Mesothelial cell of epicardium (in vitro differentiated cells): ENCODE measurements around the gene DNAJC13. TPM values are rescaled to one million over a fixed set of nuclear protein-coding genes. Genes with fewer than 3 reads are reported as not detected.
"Not testable (repeated sequence)": the region's sequence is repeated elsewhere in the genome, so short reads cannot be mapped to it uniquely, and the experiment has no call there.

Experiments used
- DNase-seq, 2 experiments: peaks; one replicate each; pipeline ENCODE4 v3.0.0; 2021; ENCODE audit warnings: low spot score in 2 of 2; ENCODE audit not compliant: unreplicated experiment in 2 of 2
- H3K27ac Mint-ChIP-seq: 2 replicates; pipeline ENCODE4 v1.8.0; 2021; ENCODE audit warnings: mixed read lengths
- H3K27me3 Mint-ChIP-seq: 2 replicates; pipeline ENCODE4 v1.8.0; 2021; ENCODE audit warnings: low read depth, mixed read lengths
- H3K36me3 Mint-ChIP-seq: 2 replicates; pipeline ENCODE4 v1.8.0; 2021; ENCODE audit warnings: mixed read lengths
- H3K4me1 Mint-ChIP-seq: 2 replicates; pipeline ENCODE4 v1.8.0; 2021; ENCODE audit warnings: mixed read lengths
- H3K4me3 Mint-ChIP-seq: 2 replicates; pipeline ENCODE4 v1.8.0; 2021; ENCODE audit warnings: mild to moderate bottlenecking, moderate library complexity, mixed read lengths
- H3K9me3 Mint-ChIP-seq: 2 replicates; pipeline ENCODE4 v1.8.0; 2021; ENCODE audit warnings: mixed read lengths
- total RNA-seq: library from RNA; stranded (reverse); gene quantifications from 3 replicates; pipeline ENCODE4 v1.2.1, GENCODE V29; 2021
- TF ChIP-seq, protein P1 (sequence below): fragments of 200-600 bp; sonication (generic); IDR thresholded peaks from one replicate; pipeline ENCODE4 v1.5.0; 2021; ENCODE audit warnings: antibody characterized with exemption; ENCODE audit not compliant: unreplicated experiment

The DNAJC13 gene, protein sequence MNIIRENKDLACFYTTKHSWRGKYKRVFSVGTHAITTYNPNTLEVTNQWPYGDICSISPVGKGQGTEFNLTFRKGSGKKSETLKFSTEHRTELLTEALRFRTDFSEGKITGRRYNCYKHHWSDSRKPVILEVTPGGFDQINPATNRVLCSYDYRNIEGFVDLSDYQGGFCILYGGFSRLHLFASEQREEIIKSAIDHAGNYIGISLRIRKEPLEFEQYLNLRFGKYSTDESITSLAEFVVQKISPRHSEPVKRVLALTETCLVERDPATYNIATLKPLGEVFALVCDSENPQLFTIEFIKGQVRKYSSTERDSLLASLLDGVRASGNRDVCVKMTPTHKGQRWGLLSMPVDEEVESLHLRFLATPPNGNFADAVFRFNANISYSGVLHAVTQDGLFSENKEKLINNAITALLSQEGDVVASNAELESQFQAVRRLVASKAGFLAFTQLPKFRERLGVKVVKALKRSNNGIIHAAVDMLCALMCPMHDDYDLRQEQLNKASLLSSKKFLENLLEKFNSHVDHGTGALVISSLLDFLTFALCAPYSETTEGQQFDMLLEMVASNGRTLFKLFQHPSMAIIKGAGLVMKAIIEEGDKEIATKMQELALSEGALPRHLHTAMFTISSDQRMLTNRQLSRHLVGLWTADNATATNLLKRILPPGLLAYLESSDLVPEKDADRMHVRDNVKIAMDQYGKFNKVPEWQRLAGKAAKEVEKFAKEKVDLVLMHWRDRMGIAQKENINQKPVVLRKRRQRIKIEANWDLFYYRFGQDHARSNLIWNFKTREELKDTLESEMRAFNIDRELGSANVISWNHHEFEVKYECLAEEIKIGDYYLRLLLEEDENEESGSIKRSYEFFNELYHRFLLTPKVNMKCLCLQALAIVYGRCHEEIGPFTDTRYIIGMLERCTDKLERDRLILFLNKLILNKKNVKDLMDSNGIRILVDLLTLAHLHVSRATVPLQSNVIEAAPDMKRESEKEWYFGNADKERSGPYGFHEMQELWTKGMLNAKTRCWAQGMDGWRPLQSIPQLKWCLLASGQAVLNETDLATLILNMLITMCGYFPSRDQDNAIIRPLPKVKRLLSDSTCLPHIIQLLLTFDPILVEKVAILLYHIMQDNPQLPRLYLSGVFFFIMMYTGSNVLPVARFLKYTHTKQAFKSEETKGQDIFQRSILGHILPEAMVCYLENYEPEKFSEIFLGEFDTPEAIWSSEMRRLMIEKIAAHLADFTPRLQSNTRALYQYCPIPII (N-terminal part only)
- 34.2 to 37.8 TPM (median 37.6 TPM) in 3 replicates for total RNA-seq

DNA sequence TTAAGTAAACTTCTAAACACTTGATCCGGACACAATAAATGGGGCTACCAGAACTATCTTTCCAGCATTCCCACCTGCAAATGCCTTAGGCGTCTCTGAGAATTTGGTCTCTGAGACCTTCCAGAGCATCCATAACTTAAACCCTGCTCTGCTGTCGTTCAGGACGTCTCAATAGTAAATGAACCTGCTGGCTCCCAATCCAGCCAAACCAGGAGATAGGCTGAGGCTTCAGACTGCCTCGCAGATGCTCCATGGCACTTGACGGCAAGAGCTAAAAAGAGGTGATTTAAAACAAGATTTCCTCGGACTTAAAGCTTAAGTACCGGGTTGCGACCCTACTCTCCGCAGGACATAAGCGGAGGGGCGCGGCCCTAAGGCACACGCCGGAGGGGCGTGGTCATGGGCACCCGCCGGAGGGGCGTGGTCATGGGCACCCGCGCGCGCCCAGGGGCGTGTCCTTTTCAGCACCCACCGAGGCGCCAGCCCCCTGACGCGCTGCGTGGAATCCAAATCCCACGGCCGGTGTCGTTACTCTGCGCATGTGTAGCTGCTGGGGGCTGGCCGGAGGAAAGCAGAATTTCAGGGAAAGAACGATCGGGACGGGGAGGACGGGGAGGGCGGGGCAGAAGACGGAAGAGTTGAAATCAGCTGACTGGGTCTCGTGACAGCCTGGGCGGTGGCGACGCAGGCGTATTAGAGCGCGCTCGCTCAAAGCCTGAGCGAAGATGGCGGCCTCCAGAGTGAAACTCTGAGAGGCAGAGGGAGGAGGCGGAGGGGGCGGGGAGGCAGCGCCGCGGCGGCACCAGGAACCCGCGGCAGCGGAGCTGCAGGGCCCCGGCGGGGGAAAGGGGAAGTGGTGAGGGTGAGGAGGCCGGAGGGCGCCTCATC, at the start of gene DNAJC13:
Gene DNAJC13, plus strand, starts transcription at position 696 of the 888 bp plus-strand sequence. CDS start 17,049 bp downstream, outside the sequence.
- H3K9me3 Mint-ChIP-seq: no peaks in the 10 kb centered on the region
- no peaks in the 10 kb centered on the region for H3K27me3 Mint-ChIP-seq
- H3K36me3 Mint-ChIP-seq: no peaks in the 10 kb centered on the region
- DNase-seq: peak; percentile 84 to 93
- peaks cover 31% of the 10 kb centered on the region for H3K4me1 Mint-ChIP-seq
- peak within 1 kb of the TSS; percentile 99 for H3K27ac Mint-ChIP-seq
- TF ChIP-seq, protein P1, sequence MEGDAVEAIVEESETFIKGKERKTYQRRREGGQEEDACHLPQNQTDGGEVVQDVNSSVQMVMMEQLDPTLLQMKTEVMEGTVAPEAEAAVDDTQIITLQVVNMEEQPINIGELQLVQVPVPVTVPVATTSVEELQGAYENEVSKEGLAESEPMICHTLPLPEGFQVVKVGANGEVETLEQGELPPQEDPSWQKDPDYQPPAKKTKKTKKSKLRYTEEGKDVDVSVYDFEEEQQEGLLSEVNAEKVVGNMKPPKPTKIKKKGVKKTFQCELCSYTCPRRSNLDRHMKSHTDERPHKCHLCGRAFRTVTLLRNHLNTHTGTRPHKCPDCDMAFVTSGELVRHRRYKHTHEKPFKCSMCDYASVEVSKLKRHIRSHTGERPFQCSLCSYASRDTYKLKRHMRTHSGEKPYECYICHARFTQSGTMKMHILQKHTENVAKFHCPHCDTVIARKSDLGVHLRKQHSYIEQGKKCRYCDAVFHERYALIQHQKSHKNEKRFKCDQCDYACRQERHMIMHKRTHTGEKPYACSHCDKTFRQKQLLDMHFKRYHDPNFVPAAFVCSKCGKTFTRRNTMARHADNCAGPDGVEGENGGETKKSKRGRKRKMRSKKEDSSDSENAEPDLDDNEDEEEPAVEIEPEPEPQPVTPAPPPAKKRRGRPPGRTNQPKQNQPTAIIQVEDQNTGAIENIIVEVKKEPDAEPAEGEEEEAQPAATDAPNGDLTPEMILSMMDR: no peak
- peak within 1 kb of the TSS; percentile 99 for H3K4me3 Mint-ChIP-seq

DNA sequence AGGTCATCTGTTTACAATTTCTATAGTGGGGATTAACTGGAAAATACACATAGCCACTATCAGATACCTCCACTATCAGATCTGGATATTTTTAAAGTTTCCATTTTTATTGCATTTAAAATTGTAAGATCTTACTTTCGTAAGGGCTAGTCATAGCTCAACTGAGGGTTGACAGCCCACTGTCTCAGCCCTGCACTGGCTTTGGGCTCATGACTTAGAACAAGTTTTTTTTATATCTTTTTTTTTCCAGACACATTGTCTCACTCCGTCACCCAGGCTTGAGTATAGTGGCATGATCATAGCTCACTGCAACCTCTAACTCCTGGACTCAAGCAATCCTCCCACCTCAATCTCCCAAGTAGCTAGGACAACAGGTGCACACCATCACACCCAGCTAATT, 48.8 kb upstream of the DNAJC13 start:
- Mint-ChIP-seq H3K4me3 (no peak overlapping the region), H3K27me3 (no peaks in the 10 kb centered on the region), H3K36me3 (peaks cover 12% of the 10 kb centered on the region), H3K4me1 (no peaks in the 10 kb centered on the region), H3K27ac (no peak overlapping the region), H3K9me3 (no peaks in the 10 kb centered on the region)
- DNase-seq: no peak
- TF ChIP-seq, protein P1: no peak

DNA sequence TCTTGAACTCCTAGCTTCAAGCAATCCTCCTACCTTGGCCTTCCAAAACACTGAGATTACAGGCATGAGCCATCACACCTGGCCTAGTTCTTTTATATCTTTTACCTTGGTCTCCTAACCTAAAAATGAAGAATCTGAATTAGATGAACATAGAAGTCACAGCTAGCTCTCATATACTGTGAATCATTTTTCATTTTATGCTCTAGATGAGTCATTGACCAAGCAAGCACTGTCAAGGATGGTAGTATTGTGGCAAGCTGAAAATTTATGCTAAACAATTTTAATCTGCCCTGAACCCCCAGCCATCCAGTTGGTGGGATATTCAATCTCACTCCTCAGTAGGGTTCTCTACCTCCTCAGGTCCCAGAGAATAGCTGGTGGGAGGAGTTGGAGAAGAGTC, 48.3 kb upstream of the DNAJC13 start:
- H3K36me3 Mint-ChIP-seq: peaks cover 12% of the 10 kb centered on the region
- no peaks in the 10 kb centered on the region for H3K27me3 Mint-ChIP-seq
- H3K9me3 Mint-ChIP-seq: no peaks in the 10 kb centered on the region
- no peak overlapping the region for H3K27ac Mint-ChIP-seq
- no peaks in the 10 kb centered on the region for H3K4me1 Mint-ChIP-seq
- TF ChIP-seq, protein P1: no peak
- DNase-seq: no peak
- H3K4me3 Mint-ChIP-seq: no peak overlapping the region

DNA sequence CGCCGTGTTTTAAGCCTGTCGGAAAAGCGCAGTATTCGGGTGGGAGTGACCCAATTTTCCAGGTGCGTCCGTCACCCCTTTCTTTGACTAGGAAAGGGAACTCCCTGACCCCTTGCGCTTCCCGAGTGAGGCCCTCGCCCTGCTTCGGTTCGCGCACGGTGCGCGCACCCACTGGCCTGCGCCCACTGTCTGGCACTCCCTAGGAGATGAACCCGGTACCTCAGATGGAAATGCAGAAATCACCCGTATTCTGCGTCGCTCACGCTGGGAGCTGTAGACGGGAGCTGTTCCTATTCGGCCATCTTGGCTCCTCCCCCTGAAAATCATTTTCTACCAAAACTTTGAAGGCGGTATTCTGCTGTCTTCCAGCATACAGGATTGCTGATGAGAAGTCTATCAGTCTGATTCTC, 40.4 kb upstream of the DNAJC13 start:
- not testable (repeated sequence) for H3K4me1 Mint-ChIP-seq, DNase-seq, H3K9me3 Mint-ChIP-seq, H3K36me3 Mint-ChIP-seq, H3K27me3 Mint-ChIP-seq
- Mint-ChIP-seq H3K4me3 (peak overlapping the region; percentile 84), H3K27ac (peak overlapping the region; percentile 67)

DNA sequence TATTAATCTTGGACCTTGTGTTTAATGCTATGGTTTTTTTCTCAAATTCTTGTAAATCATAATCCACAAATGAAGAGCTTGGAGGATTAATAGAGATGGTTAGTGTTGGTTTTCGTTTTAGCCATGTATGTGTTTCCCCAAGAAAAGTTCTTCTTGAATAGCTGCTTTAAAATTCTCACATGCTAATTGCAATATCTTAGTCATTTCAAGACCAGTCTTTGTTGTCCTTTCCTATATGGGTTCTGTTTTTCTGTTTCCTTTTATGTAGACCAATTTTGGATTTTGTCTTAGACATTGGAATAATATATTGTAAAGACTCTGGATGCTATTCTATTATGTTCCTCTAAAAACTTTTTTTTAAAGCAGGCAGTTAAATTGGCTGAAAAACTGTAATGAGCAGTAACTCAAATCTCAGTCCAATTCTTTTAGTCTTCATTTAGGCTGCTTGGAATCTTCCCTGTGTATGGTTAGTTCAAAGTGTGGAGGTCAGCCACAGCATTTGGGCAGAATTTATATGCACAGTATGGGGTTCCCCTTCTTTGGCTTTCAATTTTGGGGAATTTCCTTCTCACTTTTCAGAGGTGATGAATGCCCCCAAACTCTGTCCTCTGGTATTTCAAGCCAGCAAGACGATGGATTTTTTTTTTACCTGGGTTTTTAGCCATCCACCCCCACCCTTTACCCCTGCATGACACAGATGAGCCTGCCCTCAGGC, 39.1 kb upstream of the DNAJC13 start:
- TF ChIP-seq, protein P1: no peak
- H3K27ac Mint-ChIP-seq: no peak overlapping the region
- peaks cover 5% of the 10 kb centered on the region for H3K36me3 Mint-ChIP-seq
- H3K9me3 Mint-ChIP-seq: peaks cover 5% of the 10 kb centered on the region
- no peak for DNase-seq
- no peaks in the 10 kb centered on the region for H3K27me3 Mint-ChIP-seq
- peaks cover 3% of the 10 kb centered on the region for H3K4me1 Mint-ChIP-seq
- no peak overlapping the region for H3K4me3 Mint-ChIP-seq
